CD4-positive, alpha-beta T cell treated with Interleukin-21 for 1 hour (primary cell): ENCODE data around the gene ADAM29.
"Not testable (repeated sequence)": the region's sequence is repeated elsewhere in the genome, so short reads cannot be mapped to it uniquely, and the experiment has no call there.

Experiments
- DNase-seq: peaks from one replicate; pipeline ENCODE4 v3.0.0-alpha.2; 2020

Gene ADAM29

GRCh38 chr4:174972911-174973310 is 54.8 kb downstream of the ADAM29 start:
- no peak for DNase-seq

DNA sequence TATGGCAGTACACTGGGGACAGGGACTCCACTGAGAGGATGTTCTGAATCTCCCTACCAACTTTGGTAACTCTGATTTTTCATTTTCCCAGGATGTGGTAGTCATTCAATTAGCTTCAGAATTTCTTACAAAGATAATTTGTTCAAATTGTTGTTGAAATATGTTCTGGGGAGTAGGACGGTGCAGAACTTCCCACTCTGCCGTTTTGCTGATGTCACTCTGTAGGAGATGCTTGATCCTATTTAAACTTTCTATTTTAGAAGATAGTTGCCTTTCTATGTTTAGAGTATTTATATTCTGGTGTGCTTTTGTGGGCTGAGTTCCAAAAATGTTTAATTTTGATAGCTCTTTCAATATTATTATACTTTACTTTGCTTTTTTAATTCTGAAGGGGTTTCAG is 55.2 kb downstream of the ADAM29 start:
- DNase-seq, result no peak

DNA sequence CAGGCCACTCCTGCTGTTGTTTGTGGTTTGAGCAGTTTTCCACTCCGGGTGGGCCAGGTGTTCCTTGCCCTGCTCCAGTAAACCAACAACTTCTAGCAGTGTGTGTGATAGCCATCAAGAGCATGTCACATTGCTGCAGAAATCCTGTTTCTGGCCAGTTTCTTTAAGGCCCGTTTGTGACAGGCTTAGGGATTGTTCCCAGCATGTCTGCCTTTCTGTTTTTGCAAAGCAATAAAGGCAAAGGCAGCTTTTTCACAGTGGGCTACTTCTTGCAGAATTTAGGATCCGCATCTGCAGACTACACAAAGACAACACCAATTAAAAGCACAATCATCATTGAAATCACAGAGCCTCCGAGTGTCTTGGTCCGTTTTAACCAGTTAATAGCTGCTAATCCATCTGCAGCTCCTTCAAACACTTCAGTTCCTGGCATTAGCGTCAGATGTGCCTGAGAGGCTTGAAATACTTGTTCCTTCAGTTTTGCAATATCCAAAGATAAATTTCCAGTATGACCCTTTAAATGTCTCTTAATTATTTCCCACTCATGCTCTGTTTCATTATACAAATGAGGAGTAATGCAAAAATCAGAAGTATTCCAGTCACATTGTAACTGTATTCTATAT is 65.1 kb downstream of the ADAM29 start:
- DNase-seq, result no peak

DNA sequence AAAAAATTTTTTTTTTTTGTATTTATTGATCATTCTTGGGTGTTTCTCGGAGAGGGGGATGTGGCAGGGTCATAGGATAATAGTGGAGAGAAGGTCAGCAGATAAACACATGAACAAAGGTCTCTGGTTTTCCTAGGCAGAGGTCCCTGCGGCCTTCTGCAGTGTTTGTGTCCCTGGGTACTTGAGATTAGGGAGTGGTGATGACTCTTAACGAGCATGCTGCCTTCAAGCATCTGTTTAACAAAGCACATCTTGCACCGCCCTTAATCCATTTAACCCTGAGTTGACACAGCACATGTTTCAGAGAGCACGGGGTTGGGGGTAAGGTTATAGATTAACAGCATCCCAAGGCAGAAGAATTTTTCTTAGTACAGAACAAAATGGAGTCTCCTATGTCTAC is 65.7 kb downstream of the ADAM29 start:
- not testable (repeated sequence) for DNase-seq

- DNase-seq, result no peak
Measured at GRCh38 chr4:174989791-174990190, 71.6 kb downstream of the ADAM29 start.

GRCh38 chr4:174993916-174994315 is 75.8 kb downstream of the ADAM29 start:
- DNase-seq, result no peak

GRCh38 chr4:174996079-174996478 is 77.9 kb downstream of the ADAM29 start:
- DNase-seq, result no peak

GRCh38 chr4:174999407-174999806 is 81.2 kb downstream of the ADAM29 start:
- DNase-seq, result no peak

- DNase-seq, result no peak
Measured at GRCh38 chr4:175017751-175018150, 99.6 kb downstream of the ADAM29 start.

GRCh38 chr4:175019447-175019846 is 101.3 kb downstream of the ADAM29 start:
- not testable (repeated sequence) for DNase-seq
